ENCODE results near the gene VWA8.

DNA sequence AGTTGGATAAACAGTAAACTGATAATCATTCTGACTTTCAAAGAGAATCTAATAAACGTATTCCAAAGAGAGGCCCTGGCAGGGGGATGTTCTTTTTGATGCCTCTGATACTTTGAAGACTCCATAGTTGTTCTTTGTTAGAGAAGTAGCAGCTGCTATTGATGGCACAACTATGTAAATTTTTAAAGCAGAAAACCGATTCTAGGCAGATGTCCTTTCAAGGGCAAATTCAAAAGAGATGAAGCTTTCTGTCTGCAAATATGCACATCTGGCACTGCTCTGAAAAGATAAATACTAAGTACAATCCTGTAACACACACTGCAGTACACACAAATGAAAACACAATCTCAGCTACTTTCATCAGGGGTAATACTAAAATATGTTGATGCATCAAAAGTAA, 250.1 kb downstream of the VWA8 start:
- TF ChIP-seq, protein P1, sequence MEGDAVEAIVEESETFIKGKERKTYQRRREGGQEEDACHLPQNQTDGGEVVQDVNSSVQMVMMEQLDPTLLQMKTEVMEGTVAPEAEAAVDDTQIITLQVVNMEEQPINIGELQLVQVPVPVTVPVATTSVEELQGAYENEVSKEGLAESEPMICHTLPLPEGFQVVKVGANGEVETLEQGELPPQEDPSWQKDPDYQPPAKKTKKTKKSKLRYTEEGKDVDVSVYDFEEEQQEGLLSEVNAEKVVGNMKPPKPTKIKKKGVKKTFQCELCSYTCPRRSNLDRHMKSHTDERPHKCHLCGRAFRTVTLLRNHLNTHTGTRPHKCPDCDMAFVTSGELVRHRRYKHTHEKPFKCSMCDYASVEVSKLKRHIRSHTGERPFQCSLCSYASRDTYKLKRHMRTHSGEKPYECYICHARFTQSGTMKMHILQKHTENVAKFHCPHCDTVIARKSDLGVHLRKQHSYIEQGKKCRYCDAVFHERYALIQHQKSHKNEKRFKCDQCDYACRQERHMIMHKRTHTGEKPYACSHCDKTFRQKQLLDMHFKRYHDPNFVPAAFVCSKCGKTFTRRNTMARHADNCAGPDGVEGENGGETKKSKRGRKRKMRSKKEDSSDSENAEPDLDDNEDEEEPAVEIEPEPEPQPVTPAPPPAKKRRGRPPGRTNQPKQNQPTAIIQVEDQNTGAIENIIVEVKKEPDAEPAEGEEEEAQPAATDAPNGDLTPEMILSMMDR (IDR thresholded peaks at IDR 0.05) = no peak
- TF ChIP-seq POLR2A (IDR thresholded peaks at IDR 0.05) = no peak
